ENCODE data around the gene MARCHF10.

DNA sequence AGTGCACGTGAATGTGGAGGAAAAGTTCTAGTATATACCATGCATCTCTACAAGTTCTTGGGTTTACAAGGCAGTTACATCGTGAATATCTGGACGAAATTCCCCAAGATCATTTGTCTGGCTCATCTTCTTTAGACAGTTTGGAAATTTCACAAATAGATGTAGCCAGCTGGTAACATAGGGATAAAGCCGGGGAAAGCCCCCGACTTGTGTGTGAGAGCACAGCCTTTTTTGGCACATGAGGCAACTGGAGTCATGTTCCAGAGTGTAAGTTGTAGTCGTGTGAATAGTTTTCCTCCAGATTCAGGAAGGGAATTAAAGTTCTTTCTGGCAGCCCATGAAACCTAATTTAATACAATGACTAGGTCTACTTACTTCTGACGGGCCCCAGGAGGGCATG is 62.3 kb downstream of the MARCHF10 start:
- TF ChIP-seq, protein P1, sequence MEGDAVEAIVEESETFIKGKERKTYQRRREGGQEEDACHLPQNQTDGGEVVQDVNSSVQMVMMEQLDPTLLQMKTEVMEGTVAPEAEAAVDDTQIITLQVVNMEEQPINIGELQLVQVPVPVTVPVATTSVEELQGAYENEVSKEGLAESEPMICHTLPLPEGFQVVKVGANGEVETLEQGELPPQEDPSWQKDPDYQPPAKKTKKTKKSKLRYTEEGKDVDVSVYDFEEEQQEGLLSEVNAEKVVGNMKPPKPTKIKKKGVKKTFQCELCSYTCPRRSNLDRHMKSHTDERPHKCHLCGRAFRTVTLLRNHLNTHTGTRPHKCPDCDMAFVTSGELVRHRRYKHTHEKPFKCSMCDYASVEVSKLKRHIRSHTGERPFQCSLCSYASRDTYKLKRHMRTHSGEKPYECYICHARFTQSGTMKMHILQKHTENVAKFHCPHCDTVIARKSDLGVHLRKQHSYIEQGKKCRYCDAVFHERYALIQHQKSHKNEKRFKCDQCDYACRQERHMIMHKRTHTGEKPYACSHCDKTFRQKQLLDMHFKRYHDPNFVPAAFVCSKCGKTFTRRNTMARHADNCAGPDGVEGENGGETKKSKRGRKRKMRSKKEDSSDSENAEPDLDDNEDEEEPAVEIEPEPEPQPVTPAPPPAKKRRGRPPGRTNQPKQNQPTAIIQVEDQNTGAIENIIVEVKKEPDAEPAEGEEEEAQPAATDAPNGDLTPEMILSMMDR (conservative IDR thresholded peaks at IDR 0.05), result no peak
- TF ChIP-seq EZH2 (IDR thresholded peaks at IDR 0.05; ENCODE audit: low read depth), result no peak
